H1 (cell line): ENCODE measurements around the gene PCDHGB7. TPM values are rescaled to one million over a fixed set of nuclear protein-coding genes. Genes with fewer than 3 reads are reported as not detected.

ENCODE experiments used
- CTCF ChIA-PET: fragments of 300-600 bp; sonication (Branson Sonifier 250); formaldehyde crosslinking; loops from one replicate; lab custom pipeline; 2021; ENCODE audit not compliant: partially characterized antibody; lab: Charles Lee
- POLR2A ChIA-PET: fragments of 300-600 bp; sonication (Branson Sonifier 250); formaldehyde crosslinking; loops from one replicate; lab custom pipeline; 2021; ENCODE audit warnings: inconsistent platforms; ENCODE audit not compliant: partially characterized antibody; lab: Charles Lee
- DNase-seq, 2 experiments: peaks; one replicate each; pipeline versions ENCODE4 v3.0.0 to v3.0.0-alpha.2; 2010 to 2022; ENCODE audit warnings: low spot score in 2 of 2, low read depth in 1 of 2, mixed read lengths in 1 of 2
- FAIRE-seq: peaks from 2 replicates; lab custom pipeline; 2011; peaks lifted over from hg19 to GRCh38; lab: Jason Lieb, UNC
- H2AFZ ChIP-seq: 2 replicates; pipeline ENCODE4 v1.8.1; 2012; ENCODE audit warnings: low read length, inconsistent platforms
- H2AK5ac ChIP-seq: 2 replicates; pipeline ENCODE4 v1.6.1; 2013; ENCODE audit warnings: low read depth, low read length
- H2BK120ac ChIP-seq: replicated peaks from 2 replicates; pipeline ENCODE3; 2013; ENCODE audit warnings: low read depth, low read length, inconsistent platforms
- H2BK12ac ChIP-seq: 2 replicates; pipeline ENCODE4 v1.6.1; 2013; ENCODE audit warnings: low read depth, low read length
- H2BK15ac ChIP-seq: 2 replicates; pipeline ENCODE4 v1.6.1; 2013; ENCODE audit warnings: low read length
- H2BK20ac ChIP-seq: 2 replicates; pipeline ENCODE4 v1.6.1; 2013; ENCODE audit warnings: low read length
- H2BK5ac ChIP-seq: 2 replicates; pipeline ENCODE4 v1.6.1; 2013; ENCODE audit warnings: low read depth, low read length
- H3K14ac ChIP-seq: 2 replicates; pipeline ENCODE4 v1.6.1; 2013; ENCODE audit warnings: inconsistent platforms; ENCODE audit not compliant: insufficient read length
- H3K18ac ChIP-seq: 2 replicates; pipeline ENCODE4 v1.6.1; 2013; ENCODE audit warnings: low read length; ENCODE audit errors: extremely low read depth
- H3K23ac ChIP-seq: 2 replicates; pipeline ENCODE4 v1.6.1; 2013; ENCODE audit warnings: inconsistent platforms; ENCODE audit not compliant: insufficient read length
- H3K23me2 ChIP-seq: 2 replicates; pipeline ENCODE4 v1.6.1; 2013; ENCODE audit warnings: low read depth, low read length
- H3K27ac ChIP-seq: 2 replicates; pipeline ENCODE4 v1.6.1; 2011; ENCODE audit warnings: low read depth, low read length, inconsistent platforms
- H3K27me3 ChIP-seq, 4 experiments: replicated peaks in 1 of 4; 1 replicate in 1 of 4; 2 replicates in 3 of 4; pipeline versions ENCODE4 v1.6.1 to v1.8.1; 2011 to 2013; ENCODE audit warnings: low read length in 3 of 4, mild to moderate bottlenecking in 3 of 4, inconsistent platforms in 2 of 4, mixed read lengths in 2 of 4, moderate library complexity in 1 of 4; ENCODE audit not compliant: control insufficient read depth in 3 of 4, insufficient read depth in 3 of 4; ENCODE audit errors: extremely low read depth in 1 of 4
- H3K36me3 ChIP-seq, 4 experiments: 2 replicates each; pipeline versions ENCODE4 v1.6.1 to v1.8.1; 2011 to 2013; ENCODE audit warnings: mild to moderate bottlenecking in 4 of 4, low read length in 3 of 4, moderate library complexity in 2 of 4, control low read depth in 1 of 4, inconsistent platforms in 1 of 4; ENCODE audit not compliant: insufficient read depth in 4 of 4, control insufficient read depth in 2 of 4
- H3K4ac ChIP-seq: replicated peaks from 2 replicates; pipeline ENCODE3; 2013; ENCODE audit warnings: low read length, low read depth, mixed read lengths, inconsistent platforms; ENCODE audit not compliant: insufficient read length
- H3K4me1 ChIP-seq, 4 experiments: replicated peaks in 1 of 4; 1 replicate in 1 of 4; 2 replicates in 3 of 4; pipeline versions ENCODE4 v1.6.1 to v1.8.1; 2011 to 2013; ENCODE audit warnings: low read length in 3 of 4, inconsistent platforms in 2 of 4, mixed read lengths in 1 of 4; ENCODE audit not compliant: insufficient read depth in 4 of 4, control insufficient read depth in 3 of 4
- H3K4me2 ChIP-seq, 2 experiments: 2 replicates each; pipeline versions ENCODE4 v1.6.1 to v1.8.1; 2011 to 2013; ENCODE audit warnings: low read depth in 2 of 2, low read length in 2 of 2, control low read depth in 1 of 2, inconsistent platforms in 1 of 2, mild to moderate bottlenecking in 1 of 2; ENCODE audit not compliant: insufficient read depth in 1 of 2
- H3K4me3 ChIP-seq, 4 experiments: fragments of 200-600, 300-600 bp in 1 of 4; sonication (generic), shearing (Covaris generic), sonication (Bioruptor Twin) in 1 of 4; 2 replicates each; pipeline versions ENCODE4 v1.5.1 to v1.8.1; 2011 to 2016; ENCODE audit warnings: low read length in 4 of 4, low read depth in 3 of 4, control low read depth in 2 of 4, inconsistent platforms in 2 of 4, mild to moderate bottlenecking in 2 of 4, mixed read lengths in 1 of 4, moderate library complexity in 1 of 4; ENCODE audit not compliant: insufficient read depth in 2 of 4; ENCODE audit errors: extremely low read depth in 1 of 4
- H3K56ac ChIP-seq: replicated peaks from 2 replicates; pipeline ENCODE3; 2013; ENCODE audit warnings: low read depth, mild to moderate bottlenecking, mixed read lengths, low read length, inconsistent platforms; ENCODE audit not compliant: insufficient read length
- H3K79me1 ChIP-seq: 2 replicates; pipeline ENCODE4 v1.6.1; 2013; ENCODE audit warnings: low read depth, low read length, control low read depth
- H3K79me2 ChIP-seq, 2 experiments: 2 replicates each; pipeline versions ENCODE4 v1.6.1 to v1.8.1; 2012 to 2013; ENCODE audit warnings: low read length in 2 of 2, mild to moderate bottlenecking in 2 of 2, inconsistent platforms in 1 of 2; ENCODE audit not compliant: insufficient read depth in 2 of 2, control insufficient read depth in 1 of 2
- H3K9ac ChIP-seq, 4 experiments: replicated peaks in 1 of 4; 1 replicate in 1 of 4; 2 replicates in 3 of 4; pipeline versions ENCODE4 v1.6.1 to v1.8.1; 2011 to 2013; ENCODE audit warnings: low read depth in 3 of 4, low read length in 3 of 4, control low read depth in 2 of 4, mild to moderate bottlenecking in 2 of 4, moderate library complexity in 2 of 4, inconsistent platforms in 1 of 4; ENCODE audit errors: extremely low read depth in 1 of 4
- H3K9me3 ChIP-seq, 2 experiments: 2 replicates each; pipeline versions ENCODE4 v1.6.1 to v1.8.1; 2012 to 2013; ENCODE audit warnings: mild to moderate bottlenecking in 2 of 2, moderate library complexity in 2 of 2, control low read depth in 1 of 2, inconsistent platforms in 1 of 2, low read depth in 1 of 2, low read length in 1 of 2, mixed read lengths in 1 of 2; ENCODE audit not compliant: insufficient read depth in 2 of 2
- H4K20me1 ChIP-seq, 2 experiments: replicated peaks in 1 of 2; 2 replicates each; pipeline versions ENCODE3 to v1.8.1; 2011 to 2013; ENCODE audit warnings: inconsistent platforms in 2 of 2, low read length in 2 of 2, mild to moderate bottlenecking in 1 of 2; ENCODE audit not compliant: insufficient read depth in 2 of 2, control insufficient read depth in 1 of 2
- H4K5ac ChIP-seq: 2 replicates; pipeline ENCODE4 v1.6.1; 2013; ENCODE audit warnings: low read length, low read depth, mixed read lengths, inconsistent platforms; ENCODE audit not compliant: insufficient read length
- H4K8ac ChIP-seq: 2 replicates; pipeline ENCODE4 v1.8.0; 2013; ENCODE audit warnings: mild to moderate bottlenecking, moderate library complexity, low read length, inconsistent platforms; ENCODE audit not compliant: insufficient read depth; ENCODE audit errors: extremely low read depth
- H4K91ac ChIP-seq: replicated peaks from 2 replicates; pipeline ENCODE3; 2013; ENCODE audit warnings: low read length, mixed read lengths, inconsistent platforms; ENCODE audit not compliant: insufficient read length
- BRCA1 ChIP-seq: IDR thresholded peaks from 2 replicates; pipeline ENCODE4 v1.6.1; 2012; ENCODE audit warnings: low read depth, low read length, improper control_type of control experiment
- CBX5 ChIP-seq: fragments of 300-800, 300-1000 bp; sonication (generic); IDR thresholded peaks from 2 replicates; pipeline ENCODE4 v1.7.1; 2016; ENCODE audit warnings: antibody characterized with exemption, low read length, low read depth
- CHD2 ChIP-seq: IDR thresholded peaks from 2 replicates; pipeline ENCODE4 v1.6.1; 2012; ENCODE audit warnings: low read length, improper control_type of control experiment
- CTBP2 ChIP-seq: IDR thresholded peaks from 2 replicates; pipeline ENCODE4 v1.7.0; 2011; ENCODE audit warnings: borderline replicate concordance, mild to moderate bottlenecking, moderate library complexity, mixed read lengths, low read length; ENCODE audit not compliant: insufficient read depth, insufficient read length
- HDAC6 ChIP-seq: IDR thresholded peaks from one replicate; pipeline ENCODE4 v1.7.1; 2012; ENCODE audit warnings: low read depth, mild to moderate bottlenecking, inconsistent platforms, low read length, moderate library complexity
- PHF8 ChIP-seq: fragments of 200-600 bp; sonication (generic); conservative IDR thresholded peaks from 2 replicates; pipeline ENCODE4 v1.7.1; 2012; ENCODE audit warnings: low read depth, mild to moderate bottlenecking, inconsistent platforms, low read length, moderate library complexity
- POLR2A ChIP-seq, 2 experiments: IDR thresholded peaks; 1 replicate in 1 of 2; 2 replicates in 1 of 2; pipeline ENCODE4 v1.6.1; 2011; ENCODE audit warnings: low read depth in 2 of 2, low read length in 2 of 2, mild to moderate bottlenecking in 2 of 2; ENCODE audit errors: control extremely low read depth in 1 of 2
- POLR2AphosphoS5 ChIP-seq: IDR thresholded peaks from 2 replicates; pipeline ENCODE4 v1.6.1; 2011; ENCODE audit warnings: low read depth, low read length
- POU5F1 ChIP-seq: IDR thresholded peaks from 2 replicates; pipeline ENCODE4 v1.6.1; 2011; ENCODE audit warnings: low read depth, mild to moderate bottlenecking, low read length, moderate library complexity
- RNF2 ChIP-seq: fragments of 200-900, 300-1000 bp; sonication (generic); IDR thresholded peaks from 2 replicates; pipeline ENCODE4 v1.7.1; 2016; ENCODE audit warnings: borderline replicate concordance, low read depth, mild to moderate bottlenecking, antibody characterized with exemption, low read length; ENCODE audit not compliant: poor library complexity, severe bottlenecking; ENCODE audit errors: missing control alignments
- SP2 ChIP-seq: IDR thresholded peaks from 2 replicates; pipeline ENCODE4 v1.6.1; 2012; ENCODE audit warnings: mild to moderate bottlenecking, low read length, inconsistent platforms
- SRF ChIP-seq: IDR thresholded peaks from 2 replicates; pipeline ENCODE4 v1.6.1; 2011; ENCODE audit warnings: mild to moderate bottlenecking, low read depth, low read length, moderate library complexity
- TBP ChIP-seq: IDR thresholded peaks from 2 replicates; pipeline ENCODE4 v1.6.1; 2011; ENCODE audit warnings: low read depth, low read length, improper control_type of control experiment
- TCF12 ChIP-seq: IDR thresholded peaks from 2 replicates; pipeline ENCODE4 v1.6.1; 2011; ENCODE audit warnings: low read depth, mild to moderate bottlenecking, low read length
- WGBS, 2 experiments: shearing (Covaris generic) in 1 of 2; methylation state at CpG; one replicate each; pipeline versions ENCODE4 v1.1.6 to v1.1.7; 2013 to 2015; ENCODE audit warnings: low lambda C conversion rate in 2 of 2, mixed read lengths in 2 of 2, inconsistent platforms in 1 of 2, low coverage in 1 of 2, missing lambda C conversion rate in 1 of 2; ENCODE audit not compliant: insufficient replicate concordance in 2 of 2, insufficient coverage in 1 of 2, insufficient read length in 1 of 2; ENCODE audit errors: extremely low coverage in 1 of 2, missing lambda C conversion rate in 1 of 2; 5-methylcytosine and 5-hydroxymethylcytosine counted together
- polyA plus RNA-seq, 7 experiments: library from polyadenylated mRNA; depleted of rRNA in 3 of 7; stranded (reverse) in 5 of 7; unstranded in 2 of 7; fragments of >200 nt in 5 of 7; fragments of 200-250 nt in 2 of 7; gene quantifications; 1 replicate in 5 of 7; 2 replicates in 1 of 7; 4 replicates in 1 of 7; pipeline versions ENCODE4 v1.2.1 to v1.2.3, GENCODE V29; 2011 to 2013; ENCODE audit warnings: missing spikeins in 2 of 7, mixed read lengths in 2 of 7
- total RNA-seq: library from RNA; stranded (reverse); fragmentation: NEBNext Ultra II Directional; extraction: Animal tissue kit (Norgen Biotek cat#: 25700); gene quantifications from 2 replicates; pipeline ENCODE4 v1.2.1, GENCODE V29; 2021

Gene PCDHGB7
- total and polyA plus RNA-seq, 2 of the 8 experiments (the other 6 are each of a cell fraction or from before 2014, with no cell fraction given), result 4.1 to 9.5 TPM

GRCh38 chr5:141384471-141385267, 32.8 kb upstream of the PCDHGB7 start:
- Histone ChIP-seq H3K27me3 (no peaks in the 10 kb centered on the region; a peak in 1 of 7 replicates), H4K20me1 (no peaks in the 10 kb centered on the region), H3K56ac (no peak overlapping the region), H3K36me3 (peaks cover 0 to 14% (median 0%) of the 10 kb centered on the region in 4 experiments; a peak in 2 of 8 replicates), H2BK5ac (no peak overlapping the region), H3K4ac (no peak overlapping the region), H3K79me2 (no peaks in the 10 kb centered on the region), H3K14ac (no peak overlapping the region), H2BK120ac (no peak overlapping the region), H3K23me2 (no peaks in the 10 kb centered on the region; the same call in 1 of the 2 replicates), H3K27ac (no peak overlapping the region), H2AFZ (no peak overlapping the region), H3K18ac (no peak overlapping the region), H3K4me1 (no peaks in the 10 kb centered on the region), H3K4me2 (no peak overlapping the region), H3K9me3 (peaks cover 37 to 41% of the 10 kb centered on the region in 2 experiments), H4K5ac (no peak overlapping the region), H3K4me3 (no peak overlapping the region), H2AK5ac (no peak overlapping the region), H2BK12ac (no peak overlapping the region), H3K79me1 (no peaks in the 10 kb centered on the region), H4K91ac (no peak overlapping the region), H3K23ac (no peak overlapping the region), H2BK15ac (no peak overlapping the region), H2BK20ac (no peak overlapping the region), H3K9ac (no peak overlapping the region), H4K8ac (no peak overlapping the region)
- WGBS, 2 experiments, result 91% methylated on average over 43 of the region's 43 CpGs; no CpG with 5 or more reads in 1 of the 2 experiments
- no peak for DNase-seq
- no peak for FAIRE-seq
- ChIA-PET POLR2A (no interaction called here), CTCF (no interaction called here)
- no peak for TF ChIP-seq SRF
- TF ChIP-seq POLR2AphosphoS5, result no peak
- TF ChIP-seq BRCA1, result no peak
- TF ChIP-seq RNF2, result no peak
- no peak for TF ChIP-seq SP2
- no peak for TF ChIP-seq CHD2
- TF ChIP-seq HDAC6, result no peak
- no peak for TF ChIP-seq POU5F1
- no peak for TF ChIP-seq PHF8
- no peak for TF ChIP-seq TCF12
- no peak for TF ChIP-seq POLR2A (IDR thresholded peaks at IDR 0.05; ENCODE audit: control extremely low read depth in 1 of 2, low read depth in 2 of 2, low read length in 2 of 2)
- no peak for TF ChIP-seq CBX5
- no peak for TF ChIP-seq CTBP2
- no peak for TF ChIP-seq TBP
